Suppressor macrophage (primary cell): ENCODE measurements around the gene BMP2K.
"Not testable (repeated sequence)": the region's sequence is repeated elsewhere in the genome, so short reads cannot be mapped to it uniquely, and the experiment has no call there.

ENCODE experiments used
- DNase-seq, 4 experiments: peaks; one replicate each; pipeline ENCODE4 v3.0.0-alpha.2; 2020 to 2022

The BMP2K gene

GRCh38 chr4:78795594-78796416, 19.7 kb downstream of the BMP2K start:
- not testable (repeated sequence) for DNase-seq

DNA sequence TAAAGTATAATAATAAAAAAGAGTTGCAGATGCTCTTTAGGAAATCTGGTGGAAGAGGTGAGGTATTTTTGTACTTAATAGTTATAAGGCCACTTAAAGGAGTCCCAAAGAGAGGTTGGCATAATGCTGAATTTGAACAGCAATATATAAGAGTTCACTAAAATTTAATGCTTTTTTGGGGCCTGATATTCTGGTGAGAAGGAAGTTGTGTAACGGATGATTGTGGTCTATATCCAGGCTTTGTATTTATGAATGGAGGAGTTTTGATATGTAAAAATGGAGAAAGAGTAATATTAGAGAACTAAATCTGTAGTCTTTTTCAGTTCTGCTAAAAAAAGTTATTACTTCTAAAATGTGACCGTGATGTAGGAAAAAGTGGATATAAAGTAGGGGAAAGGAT, 20.4 kb downstream of the BMP2K start:
- peak in 1 of 4 experiments; percentile 24 for DNase-seq

- DNase-seq: no peak
Measured at GRCh38 chr4:78797777-78798284, 21.7 kb downstream of the BMP2K start.

DNA sequence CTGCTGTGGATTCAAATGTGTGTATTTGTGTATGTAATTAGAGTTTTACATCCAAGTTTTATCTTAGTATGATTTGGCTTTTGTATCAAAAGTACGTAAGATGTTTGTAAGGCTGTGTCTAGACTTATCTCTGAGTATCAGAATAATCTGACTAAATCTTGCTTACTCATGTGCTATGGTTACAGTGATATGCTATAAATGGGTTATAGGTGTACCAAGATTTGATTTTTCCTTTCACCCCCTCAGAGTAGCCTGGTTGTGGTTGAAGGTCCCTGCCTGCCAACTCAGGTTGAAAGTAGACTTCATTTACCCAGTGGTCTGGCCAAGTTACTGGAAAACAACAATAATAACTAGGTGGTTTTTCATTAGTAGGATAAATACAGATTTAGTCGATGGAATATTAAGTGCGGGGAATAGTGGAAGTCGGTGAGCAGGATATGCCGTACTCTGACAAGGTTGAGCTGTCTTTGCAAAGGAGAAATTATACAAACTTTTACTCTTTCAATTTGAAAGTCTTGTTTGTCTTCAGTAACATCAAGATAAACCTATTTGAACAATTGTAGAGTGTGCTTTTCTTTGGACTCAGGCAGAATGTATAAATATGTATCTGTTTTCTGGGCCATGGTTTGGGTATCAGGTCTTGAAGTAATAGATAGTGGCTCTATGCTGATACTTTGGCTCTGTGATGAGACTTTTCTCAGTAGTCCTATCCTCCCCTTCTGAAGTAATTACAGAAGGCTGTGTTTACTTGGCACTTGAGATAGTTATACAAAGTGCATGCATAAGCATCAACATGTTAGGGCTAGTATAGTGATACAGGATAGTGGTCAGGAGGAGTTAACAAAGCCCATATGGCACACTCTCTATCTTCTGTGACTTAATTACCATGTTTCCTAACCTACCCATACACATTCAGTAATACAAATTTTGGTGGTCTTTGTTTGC, 23.7 kb downstream of the BMP2K start:
- DNase-seq: no peak

DNA sequence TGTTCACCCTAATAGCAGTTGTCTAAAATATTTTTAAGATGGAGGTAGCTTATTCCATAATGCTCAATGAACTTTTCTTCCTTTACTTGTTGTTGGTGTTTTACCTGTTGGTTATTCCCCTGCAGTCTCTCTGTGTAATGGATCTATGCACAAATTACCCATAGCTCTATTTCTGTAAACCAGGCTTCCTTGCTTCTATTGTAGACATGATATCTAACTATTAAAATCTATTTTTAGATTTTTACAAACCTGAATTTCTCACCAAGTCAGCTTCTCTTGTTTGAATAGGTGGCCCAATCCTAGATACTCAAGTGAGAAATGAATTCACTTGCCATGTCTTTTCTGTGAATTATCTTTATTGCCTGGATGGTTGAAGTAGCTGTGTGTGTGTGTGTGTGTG, 24.8 kb downstream of the BMP2K start:
- no peak for DNase-seq

GRCh38 chr4:78803983-78804382, 27.8 kb downstream of the BMP2K start:
- no peak for DNase-seq

DNA sequence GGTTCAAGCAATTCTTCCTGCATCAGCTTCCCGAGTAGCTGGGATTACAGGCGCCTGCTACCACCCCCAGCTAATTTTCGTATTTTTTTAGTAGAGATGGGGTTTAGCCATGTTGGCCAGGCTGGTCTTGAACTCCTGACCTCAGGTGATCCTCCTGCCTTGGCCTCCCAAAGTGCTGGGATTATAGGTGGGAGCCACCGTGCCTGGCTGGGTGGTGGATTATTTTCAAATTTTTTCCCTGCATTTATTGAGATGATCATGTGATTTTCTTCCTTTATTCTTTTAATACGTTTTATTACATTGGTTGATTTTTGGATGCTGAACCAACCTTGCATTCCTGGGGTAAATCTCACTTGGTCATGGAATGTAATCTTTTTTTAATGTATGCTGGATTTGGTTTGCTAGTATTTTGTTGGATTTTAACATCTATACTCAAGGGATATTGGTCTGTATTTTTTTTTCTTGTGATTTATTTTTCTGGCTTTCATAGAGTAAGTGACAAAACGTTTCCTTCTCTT, 30.9 kb downstream of the BMP2K start:
- no peak for DNase-seq

DNA sequence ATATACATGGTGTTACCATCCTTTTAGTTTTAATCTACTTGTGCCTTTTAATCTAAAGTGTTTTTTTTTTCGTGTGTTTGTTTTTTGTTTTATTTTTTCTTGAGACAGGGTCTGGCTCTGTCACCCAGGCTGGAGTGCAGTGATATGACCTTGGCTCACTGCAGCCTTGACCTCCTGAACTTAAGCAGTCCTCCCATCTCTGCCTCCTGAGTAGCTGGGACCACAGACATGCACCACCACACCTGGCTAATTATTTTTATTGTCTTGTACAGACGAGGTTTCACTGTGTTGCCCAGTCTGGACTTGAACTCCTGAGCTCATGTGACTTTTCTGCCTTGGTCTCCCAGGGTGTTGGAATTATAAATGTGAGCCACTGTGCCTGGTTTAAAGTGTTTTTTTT, 33.1 kb downstream of the BMP2K start:
- DNase-seq: no peak

GRCh38 chr4:78809928-78810835, 34.0 kb downstream of the BMP2K start:
- DNase-seq: no peak

DNA sequence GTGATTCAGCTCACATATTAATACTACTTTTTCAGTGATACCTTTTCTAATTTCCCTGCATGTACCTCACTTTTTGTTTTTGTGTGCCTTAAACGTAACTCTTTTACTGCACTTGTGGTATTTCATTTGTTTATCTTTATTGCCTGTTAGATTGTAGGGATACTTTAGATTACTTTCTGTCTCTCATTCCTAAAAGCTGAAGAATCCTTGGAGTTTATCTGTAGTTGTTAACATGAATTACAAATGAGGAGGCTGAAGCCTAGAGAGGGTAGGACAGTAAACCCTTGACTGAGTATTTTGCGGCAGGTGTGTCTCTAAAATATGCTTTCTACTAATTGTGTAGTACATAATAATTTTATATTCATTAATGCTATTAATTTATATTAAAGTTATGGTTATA, 34.9 kb downstream of the BMP2K start:
- no peak for DNase-seq

GRCh38 chr4:78818530-78819079, 42.5 kb downstream of the BMP2K start:
- no peak for DNase-seq

DNA sequence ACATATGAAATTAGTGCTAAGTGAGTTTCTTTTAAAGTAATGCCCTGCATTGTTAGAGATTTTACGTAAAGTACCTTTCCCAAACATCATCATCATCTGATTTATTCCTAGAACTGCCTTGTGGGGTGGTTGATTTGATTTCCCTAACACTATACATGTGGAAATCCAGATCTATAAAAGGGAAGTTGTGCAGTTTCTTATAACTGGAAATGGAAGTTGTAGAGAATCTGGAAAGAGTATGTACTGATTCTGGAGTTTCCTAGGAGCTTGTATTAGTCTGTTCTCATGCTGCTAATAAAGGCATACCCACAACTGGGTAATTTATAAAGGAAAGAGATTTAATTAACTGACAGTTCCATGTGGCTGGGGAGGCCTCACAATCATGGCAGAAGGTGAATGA, 47.9 kb downstream of the BMP2K start:
- peak in 2 of 4 experiments; percentile 20 to 24 for DNase-seq

DNA sequence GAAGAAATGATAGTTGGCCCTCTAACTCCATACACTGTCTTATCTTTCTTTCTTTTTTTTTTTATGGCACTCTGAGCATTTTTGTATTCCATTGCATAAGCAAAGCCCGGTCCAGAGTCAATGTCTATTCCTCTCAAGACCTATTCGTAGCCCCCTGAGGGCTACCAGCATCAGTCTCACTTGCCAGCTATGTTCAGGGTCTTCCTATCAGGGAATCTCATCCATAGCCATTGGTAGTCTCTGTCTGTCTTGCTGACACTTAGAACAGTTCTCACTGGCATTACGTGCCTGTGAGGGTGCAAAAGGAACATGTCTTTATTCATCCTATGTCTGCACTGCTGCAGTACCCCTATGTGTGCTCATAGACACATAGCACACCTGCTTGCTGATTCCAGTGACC, 51.0 kb downstream of the BMP2K start:
- DNase-seq: no peak

DNA sequence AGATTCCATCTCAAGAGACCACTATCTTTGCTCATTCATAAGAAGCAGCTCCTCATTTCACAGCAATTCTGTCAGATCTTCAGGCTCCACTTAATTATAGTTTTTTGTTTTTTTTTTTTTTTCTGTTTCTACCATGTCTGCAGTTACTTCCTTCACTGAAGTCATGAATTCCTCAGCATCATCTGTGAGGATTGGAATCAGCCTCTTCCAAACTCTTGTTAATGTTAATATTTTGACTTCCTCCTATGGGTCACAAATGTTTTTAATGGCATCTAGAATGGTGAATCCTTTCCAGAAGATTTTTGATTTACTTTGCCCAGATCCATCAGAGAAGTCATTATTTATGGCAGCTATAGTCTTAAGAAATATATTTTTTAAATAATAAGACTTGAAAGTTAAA, 53.1 kb downstream of the BMP2K start:
- peak in 1 of 4 experiments; percentile 15 for DNase-seq

- not testable (repeated sequence) for DNase-seq
Measured at GRCh38 chr4:78839676-78840075, 63.5 kb downstream of the BMP2K start.

GRCh38 chr4:78840286-78840685, 64.1 kb downstream of the BMP2K start:
- DNase-seq: not testable (repeated sequence)

DNA sequence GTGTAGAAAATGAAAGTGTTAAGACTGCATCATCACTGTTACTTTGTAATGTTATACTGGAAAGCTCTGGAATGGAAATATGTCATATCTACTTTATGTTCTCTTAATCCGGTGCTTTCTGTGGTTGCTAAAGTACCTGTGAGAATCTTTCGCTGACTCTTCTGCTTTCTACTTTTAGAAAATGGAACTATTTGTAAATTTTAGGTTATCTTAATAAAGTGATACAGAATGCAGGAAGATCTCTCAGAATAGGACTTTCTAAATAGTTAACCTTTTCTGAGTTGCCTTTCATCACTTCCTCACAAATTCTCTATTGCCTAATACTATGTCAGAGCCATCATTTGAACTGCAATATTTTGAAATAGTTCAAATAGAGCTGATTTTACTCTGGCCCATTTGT, 69.3 kb downstream of the BMP2K start:
- DNase-seq: peak in 3 of 4 experiments; percentile 14 to 73 (median 71)

GRCh38 chr4:78846258-78846657, 70.1 kb downstream of the BMP2K start:
- no peak for DNase-seq

DNA sequence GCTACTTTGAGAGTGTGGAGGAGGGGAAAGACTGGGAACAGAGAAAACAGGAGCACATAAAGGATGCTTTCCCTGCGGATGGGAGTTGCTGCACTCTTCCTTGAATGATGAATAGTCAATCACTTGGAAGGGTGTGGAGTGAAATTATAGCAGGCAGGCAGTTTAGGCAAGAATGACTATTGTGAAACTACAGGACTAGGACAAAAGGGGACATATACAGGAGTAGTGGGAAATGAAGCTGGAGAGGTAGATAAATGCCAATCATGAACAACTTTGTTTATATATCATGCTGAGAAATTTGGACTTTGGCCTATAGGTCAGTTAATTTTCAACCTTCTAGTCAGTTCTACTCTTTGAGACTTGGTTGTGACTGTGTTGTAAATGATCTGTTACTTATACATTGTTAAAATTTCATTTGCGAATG, 86.2 kb downstream of the BMP2K start:
- DNase-seq: no peak

- no peak for DNase-seq
Measured at GRCh38 chr4:78863254-78863869, 87.2 kb downstream of the BMP2K start.

DNA sequence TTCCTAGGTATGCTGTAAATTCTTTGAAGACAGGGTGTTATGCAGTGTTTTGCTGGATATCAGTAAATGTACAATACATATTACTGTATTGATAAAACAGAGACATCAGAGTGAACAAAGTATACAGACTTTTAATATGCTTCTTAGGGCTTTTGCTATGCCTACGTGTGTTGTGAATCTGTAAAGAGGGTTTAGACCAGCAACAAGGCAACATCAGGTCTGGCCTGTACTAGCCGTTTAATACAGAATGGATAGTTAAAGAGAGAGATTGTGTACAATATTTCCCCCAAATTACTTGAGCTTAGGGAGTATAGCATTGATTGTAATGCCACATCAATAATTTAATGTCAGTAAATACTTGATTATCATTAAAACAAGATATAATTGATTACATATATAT, 87.8 kb downstream of the BMP2K start:
- DNase-seq: no peak
